Stimulated activated CD4-positive, alpha-beta T cell treated with anti-CD3 and anti-CD28 coated beads, Interleukin-4, amount 100 ng/mL, for 4 hours (primary cell): Measurements from ENCODE around the gene TMEM205.

Experiments used
- DNase-seq, 2 experiments: peaks; one replicate each; pipeline ENCODE4 v3.0.0-alpha.2; 2020

Gene TMEM205

GRCh38 chr19:11295665-11296245 is 50.3 kb downstream of the TMEM205 start, which contains the start of gene TSPAN16:
Gene TSPAN16, plus strand, starts transcription at chr19:11296160. Its CDS starts 138 bp downstream, at chr19:11296298.
- DNase-seq: no peak

- DNase-seq: no peak
Observed at GRCh38 chr19:11295180-11295579, 50.9 kb downstream of the TMEM205 start.

- DNase-seq: peak; percentile 72 to 81
Observed at GRCh38 chr19:11293433-11294389, 52.4 kb downstream of the TMEM205 start.
